SK-N-SH treated with all-trans-retinoic acid at 6 μM for 48 hours (cell line): Measurements from ENCODE around the gene CTSA.

Source experiments
- ARNTL ChIP-seq: fragments of 450-650 bp; formaldehyde crosslinking; IDR thresholded peaks from 2 replicates; pipeline ENCODE4 v1.5.0; 2020; ENCODE audit warnings: low read depth, mild to moderate bottlenecking, moderate library complexity, borderline replicate concordance
- CREB5 ChIP-seq: fragments of 250-450 bp; sonication (Bioruptor Pico); IDR thresholded peaks from 2 replicates; pipeline ENCODE4 v1.5.1; 2020; ENCODE audit warnings: low read depth, mild to moderate bottlenecking, moderate library complexity
- CSRNP3 ChIP-seq: fragments of 250-450 bp; sonication (Bioruptor Pico); IDR thresholded peaks from 2 replicates; pipeline ENCODE4 v1.5.1; 2021; ENCODE audit warnings: mild to moderate bottlenecking, moderate library complexity
- ISL1 ChIP-seq: fragments of 250-450 bp; sonication (Bioruptor Pico); IDR thresholded peaks from 2 replicates; pipeline ENCODE4 v2.1.2; 2022; ENCODE audit warnings: mild to moderate bottlenecking, moderate library complexity

GRCh38 chr20:45934586-45935415 lies 43.7 kb downstream of the CTSA start, which contains the start of gene PCIF1:
- no peak for TF ChIP-seq ARNTL (CRISPR knock-in tag)
- TF ChIP-seq ISL1 (CRISPR knock-in tag), result no peak
- TF ChIP-seq CREB5 (CRISPR knock-in tag), result no peak
- no peak for TF ChIP-seq CSRNP3 (CRISPR knock-in tag)
